Posterior vena cava (tissue), 2 donors: ENCODE data around the gene IL1B. TPM values are rescaled to one million over a fixed set of nuclear protein-coding genes. Genes with fewer than 3 reads are reported as not detected.

Experiments used
- DNase-seq: peaks from one replicate; pipeline ENCODE4 v3.0.0-alpha.2; 2020; ENCODE audit warnings: low spot score
- intact Hi-C, 2 donors: fragments of 100-400 bp; cut with DNase I; formaldehyde crosslinking; loops; one replicate each; pipeline versions ENCODE4 v1.14.1 to v1.14.2; 2022 to 2023
- total RNA-seq, 2 donors: library from RNA; stranded (reverse); fragmentation: NEBNext Ultra II Directional; extraction: Animal tissue kit (Norgen Biotek cat#: 25700); gene quantifications; one replicate each; pipeline ENCODE4 v1.2.1, GENCODE V29; 2021
- donor health status: DM: yes; HTN: yes; CAD: no.
- donor health status: DM: yes; HTN: yes; CAD: no.

IL1B gene
- total RNA-seq, 2 donors from 2014 or later: 1.0 to 1.1 TPM

- no peak for DNase-seq
- intact Hi-C loops: no loop called here
These were observed 4.4 kb downstream of the IL1B start for GRCh38 chr2:112831946-112832840.

- intact Hi-C loops: no loop called here
These were observed 5.1 kb downstream of the IL1B start for GRCh38 chr2:112831513-112831845.

GRCh38 chr2:112830682-112831512 is 5.7 kb downstream of the IL1B start:
- no peak for DNase-seq
- intact Hi-C loops: no loop called here

More at GRCh38 chr2:112831513-112831845, 5.1 kb downstream of the IL1B start:
- no peak for DNase-seq

- intact Hi-C loops: no loop called here
- DNase-seq: no peak
These were observed 6.5 kb downstream of the IL1B start for GRCh38 chr2:112829961-112830681.

GRCh38 chr2:112829101-112829960 is 7.2 kb downstream of the IL1B start:
- DNase-seq: no peak

GRCh38 chr2:112828251-112828691 is 8.3 kb downstream of the IL1B start:
- DNase-seq: no peak
- intact Hi-C loops: no loop called here

More at GRCh38 chr2:112829101-112829960, 7.2 kb downstream of the IL1B start:
- intact Hi-C loops: no loop called here

- DNase-seq: no peak
- intact Hi-C loops: no loop called here
These were observed 8.9 kb downstream of the IL1B start for GRCh38 chr2:112827604-112828185.

- intact Hi-C loops: no loop called here
- DNase-seq: no peak
These were observed 9.6 kb downstream of the IL1B start for GRCh38 chr2:112827009-112827408.

- DNase-seq: no peak
- intact Hi-C loops: no loop called here
These were observed 10.9 kb downstream of the IL1B start for GRCh38 chr2:112825706-112826105.

- intact Hi-C loops: no loop called here
These were observed 11.9 kb downstream of the IL1B start for GRCh38 chr2:112824694-112825085.

GRCh38 chr2:112821682-112822081 is 14.9 kb downstream of the IL1B start:
- intact Hi-C loops: no loop called here

More at GRCh38 chr2:112824694-112825085, 11.9 kb downstream of the IL1B start:
- DNase-seq: no peak

GRCh38 chr2:112821142-112821541 is 15.4 kb downstream of the IL1B start:
- no peak for DNase-seq
- intact Hi-C loops: no loop called here

More at GRCh38 chr2:112821682-112822081, 14.9 kb downstream of the IL1B start:
- DNase-seq: no peak

- intact Hi-C loops: no loop called here
- no peak for DNase-seq
These were observed 16.2 kb downstream of the IL1B start for GRCh38 chr2:112820343-112820742.

GRCh38 chr2:112819081-112819480 is 17.5 kb downstream of the IL1B start:
- intact Hi-C loops: no loop called here
- no peak for DNase-seq

GRCh38 chr2:112818094-112818902 is 18.3 kb downstream of the IL1B start:
- intact Hi-C loops: no loop called here
- DNase-seq: no peak

GRCh38 chr2:112817082-112817689 is 19.4 kb downstream of the IL1B start:
- no peak for DNase-seq
- intact Hi-C loops: no loop called here

- no peak for DNase-seq
- intact Hi-C loops: no loop called here
These were observed 22.3 kb downstream of the IL1B start for GRCh38 chr2:112814278-112814677.
